ENCODE results near the gene BCL2L11.

The BCL2L11 gene

GRCh38 chr2:111198701-111199100 is 78.0 kb downstream of the BCL2L11 start:
- DNase-seq: no peak

DNA sequence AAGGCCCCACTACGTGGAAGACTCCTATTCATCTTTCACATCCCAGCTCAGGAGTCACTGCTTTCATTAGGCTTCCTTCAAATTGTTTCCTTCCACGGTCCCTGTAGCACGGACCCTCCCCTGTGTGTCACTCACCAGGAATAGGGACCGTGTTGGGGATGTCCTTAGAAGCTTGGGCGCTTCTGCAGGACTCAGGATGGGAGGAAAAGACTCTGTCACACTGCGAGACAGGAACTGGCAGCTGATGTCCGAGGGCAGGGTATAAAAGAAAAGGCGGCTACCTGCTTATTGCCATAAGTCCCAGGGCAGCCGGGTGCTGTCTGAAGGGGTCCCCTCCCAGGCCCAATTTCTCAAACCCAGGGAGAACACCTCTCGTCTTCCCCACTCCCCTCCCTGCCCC is 79.1 kb downstream of the BCL2L11 start:
- no peak for DNase-seq

GRCh38 chr2:111200333-111200881 is 79.7 kb downstream of the BCL2L11 start:
- DNase-seq: no peak

DNA sequence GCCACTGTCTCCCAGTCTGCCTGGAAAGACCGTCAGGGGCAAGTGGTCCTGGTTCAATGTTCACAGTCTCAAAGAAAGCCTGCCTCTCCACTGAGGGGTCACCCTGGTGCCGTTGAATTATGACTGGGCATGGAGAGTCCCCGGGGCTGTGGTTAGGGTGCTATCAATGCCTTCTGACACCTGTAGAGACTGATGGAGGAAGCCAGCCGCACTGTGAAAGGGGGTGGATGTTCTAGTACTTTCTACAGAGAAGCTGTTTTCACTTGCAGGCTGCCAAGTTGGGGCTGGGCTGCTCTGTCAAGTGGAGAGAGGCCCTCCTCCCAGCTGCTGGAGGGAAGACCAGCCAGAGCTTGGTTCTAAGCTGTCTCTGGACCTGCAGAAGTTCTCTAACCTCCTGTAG is 80.5 kb downstream of the BCL2L11 start:
- DNase-seq: no peak

GRCh38 chr2:111202266-111203040 is 81.7 kb downstream of the BCL2L11 start:
- no peak for DNase-seq

GRCh38 chr2:111204706-111205105 is 84.0 kb downstream of the BCL2L11 start:
- no peak for DNase-seq

GRCh38 chr2:111205774-111206173 is 85.1 kb downstream of the BCL2L11 start:
- no peak for DNase-seq

- DNase-seq: no peak
These were observed 87.1 kb downstream of the BCL2L11 start for GRCh38 chr2:111207851-111208250.

DNA sequence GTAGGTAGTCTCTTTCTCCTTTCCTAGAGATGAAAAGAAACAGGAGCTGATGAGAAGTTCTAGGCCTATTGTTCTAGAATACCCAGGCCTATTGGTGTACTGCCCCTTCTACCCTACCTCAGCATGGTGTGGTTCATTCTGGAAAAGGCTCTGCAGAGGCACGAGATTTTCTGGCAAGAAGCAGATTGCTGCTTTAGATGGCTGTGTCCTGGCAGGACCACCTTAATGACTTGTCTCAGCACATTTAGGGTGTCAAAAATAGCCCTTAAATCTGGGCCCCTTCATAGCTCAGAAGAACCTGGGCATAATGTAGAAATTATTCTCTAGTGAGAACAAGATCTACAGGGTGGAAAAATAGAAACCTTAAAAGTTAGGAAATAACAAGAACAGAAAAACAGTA is 87.9 kb downstream of the BCL2L11 start:
- no peak for DNase-seq

- DNase-seq: no peak
These were observed 88.4 kb downstream of the BCL2L11 start for GRCh38 chr2:111209045-111209514.

DNA sequence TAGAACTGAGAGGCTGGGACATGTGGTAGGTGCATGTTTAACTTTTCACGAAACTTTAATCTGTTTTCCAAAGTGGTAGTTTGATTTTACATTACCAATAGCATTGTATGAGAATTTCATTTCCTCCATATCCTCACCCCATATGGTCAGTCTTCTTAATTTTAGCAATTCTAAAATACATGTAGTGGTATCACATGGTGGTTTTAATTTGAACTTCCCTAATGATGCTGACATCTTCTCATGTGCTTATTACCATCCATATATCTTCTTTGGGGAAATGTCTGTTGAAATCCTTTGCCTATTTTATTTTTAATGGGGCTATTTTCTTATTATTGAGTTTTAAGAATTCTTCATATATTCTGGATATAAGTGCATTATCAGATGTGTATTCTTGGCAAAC is 89.3 kb downstream of the BCL2L11 start:
- DNase-seq: no peak

DNA sequence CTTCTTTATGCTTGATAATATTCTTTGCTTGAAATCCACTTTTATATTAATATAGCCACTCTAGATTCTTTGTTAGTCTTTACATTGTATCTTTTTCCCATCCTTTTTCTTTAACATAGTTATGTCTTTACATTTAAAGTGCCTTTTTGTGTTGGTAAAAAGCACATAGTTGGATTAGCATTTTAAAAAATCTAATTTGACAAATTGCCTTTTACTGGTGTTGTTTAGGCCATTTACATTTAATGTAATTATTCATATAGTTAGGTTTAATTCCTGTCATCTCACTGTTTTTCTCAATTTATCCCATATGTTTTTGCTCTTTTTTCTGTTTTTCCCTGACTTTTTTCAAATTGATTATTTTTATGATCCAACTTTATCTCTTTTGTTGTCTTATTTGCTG is 93.2 kb downstream of the BCL2L11 start:
- DNase-seq: no peak

- no peak for DNase-seq
These were observed 96.3 kb downstream of the BCL2L11 start for GRCh38 chr2:111216811-111217652.

Measured in NCI-H1436 treated with DMSO at 0.1 percent for 48 hours (cell line).